ENCODE measurements around the gene CEP170B.
"Not testable (repeated sequence)": the region's sequence is repeated elsewhere in the genome, so short reads cannot be mapped to it uniquely, and the experiment has no call there.

The CEP170B gene

GRCh38 chr14:104912053-104912452 is 47.0 kb downstream of the CEP170B start:
- DNase-seq (ENCODE audit: low read depth in 3 of 3): no peak

GRCh38 chr14:104913435-104913834 is 48.4 kb downstream of the CEP170B start:
- DNase-seq (ENCODE audit: low read depth in 3 of 3): no peak

GRCh38 chr14:104917116-104917515 is 52.0 kb downstream of the CEP170B start:
- no peak for DNase-seq (ENCODE audit: low read depth in 3 of 3)

GRCh38 chr14:104917993-104918392 is 52.9 kb downstream of the CEP170B start:
- DNase-seq (ENCODE audit: low read depth in 3 of 3): no peak

GRCh38 chr14:104919152-104919992 is 54.3 kb downstream of the CEP170B start:
- DNase-seq (ENCODE audit: low read depth in 3 of 3): not testable (repeated sequence)

- DNase-seq (ENCODE audit: low read depth in 3 of 3): no peak
Measured at GRCh38 chr14:104919993-104920315, 54.9 kb downstream of the CEP170B start.

- no peak for DNase-seq (ENCODE audit: low read depth in 3 of 3)
Measured at GRCh38 chr14:104923640-104924420, 58.8 kb downstream of the CEP170B start.

- DNase-seq (ENCODE audit: low read depth in 3 of 3): no peak
Measured at GRCh38 chr14:104924421-104925213, 59.5 kb downstream of the CEP170B start, which contains the start of gene PLD4. PLD4 (plus strand) TSS chr14:104924879; CDS start chr14:104927141, 2,262 bp downstream.

GRCh38 chr14:104925214-104925854 is 60.3 kb downstream of the CEP170B start:
- DNase-seq (ENCODE audit: low read depth in 3 of 3): no peak

- DNase-seq (ENCODE audit: low read depth in 3 of 3): no peak
Measured at GRCh38 chr14:104925855-104926609, 61.0 kb downstream of the CEP170B start.

GRCh38 chr14:104926619-104927431 is 61.8 kb downstream of the CEP170B start:
- no peak for DNase-seq (ENCODE audit: low read depth in 3 of 3)

- no peak for DNase-seq (ENCODE audit: low read depth in 3 of 3)
Measured at GRCh38 chr14:104927432-104927816, 62.4 kb downstream of the CEP170B start.

- DNase-seq (ENCODE audit: low read depth in 3 of 3): no peak
Measured at GRCh38 chr14:104927901-104928300, 62.8 kb downstream of the CEP170B start.

GRCh38 chr14:104928391-104929133 is 63.5 kb downstream of the CEP170B start:
- DNase-seq (ENCODE audit: low read depth in 3 of 3): no peak

GRCh38 chr14:104929268-104930230 is 64.5 kb downstream of the CEP170B start:
- DNase-seq (ENCODE audit: low read depth in 3 of 3): no peak

GRCh38 chr14:104930526-104931303 is 65.6 kb downstream of the CEP170B start:
- no peak for DNase-seq (ENCODE audit: low read depth in 3 of 3)

- DNase-seq (ENCODE audit: low read depth in 3 of 3): no peak
Measured at GRCh38 chr14:104931304-104931770, 66.3 kb downstream of the CEP170B start.
